HL-60/S4 treated with retinoic acid at 250 ng/mL for 4 days and 3 days (cell line): Measurements from ENCODE around the gene AMBRA1.

Source experiments
- in situ Hi-C: fragments of 300-500 bp; cut with MboI; formaldehyde crosslinking; loops from 2 replicates; pipeline ENCODE4 v1.7.0; 2022; ENCODE audit warnings: low sequenced_read_pairs

AMBRA1 gene

GRCh38 chr11:46414879-46415278 lies 178.9 kb downstream of the AMBRA1 start:
- in situ Hi-C loops, result no loop called here

- in situ Hi-C loops, result no loop called here
These were observed 179.4 kb downstream of the AMBRA1 start for GRCh38 chr11:46414466-46414796.

- in situ Hi-C loops, result no loop called here
These were observed 179.9 kb downstream of the AMBRA1 start for GRCh38 chr11:46413760-46414465.

- in situ Hi-C loops, result no loop called here
These were observed 183.8 kb downstream of the AMBRA1 start for GRCh38 chr11:46410021-46410420.

GRCh38 chr11:46408407-46408986 lies 185.3 kb downstream of the AMBRA1 start:
- in situ Hi-C loops, result no loop called here

- in situ Hi-C loops, result no loop called here
These were observed 186.2 kb downstream of the AMBRA1 start for GRCh38 chr11:46407635-46408034.

- in situ Hi-C loops, result no loop called here
These were observed 189.3 kb downstream of the AMBRA1 start for GRCh38 chr11:46404476-46405017.

GRCh38 chr11:46402957-46403902 lies 190.6 kb downstream of the AMBRA1 start:
- in situ Hi-C loops, result no loop called here

GRCh38 chr11:46397526-46397925 lies 196.3 kb downstream of the AMBRA1 start:
- in situ Hi-C loops, result loop anchor here (10.0 kb wide), 1 partner anchor 137 kb away; no protein-coding TSS in a partner anchor

GRCh38 chr11:46393759-46394158 lies 200.1 kb downstream of the AMBRA1 start:
- in situ Hi-C loops, result loop anchor here (10.0 kb wide), 1 partner anchor 141 kb away; no protein-coding TSS in a partner anchor

GRCh38 chr11:46393231-46393616 lies 200.6 kb downstream of the AMBRA1 start:
- in situ Hi-C loops, result loop anchor here (10.0 kb wide), 1 partner anchor 142 kb away; no protein-coding TSS in a partner anchor

GRCh38 chr11:46392421-46393230 lies 201.2 kb downstream of the AMBRA1 start:
- in situ Hi-C loops, result loop anchor here (10.0 kb wide), 1 partner anchor 142 kb away; no protein-coding TSS in a partner anchor

- in situ Hi-C loops, result loop anchor here (10.0 kb wide), 1 partner anchor 143 kb away; no protein-coding TSS in a partner anchor
These were observed 202.0 kb downstream of the AMBRA1 start, which contains the start of gene CHRM4 for GRCh38 chr11:46391578-46392420. CHRM4 (minus strand) TSS chr11:46391776; CDS start chr11:46386557, 5,219 bp downstream.

GRCh38 chr11:46391186-46391577 lies 202.6 kb downstream of the AMBRA1 start:
- in situ Hi-C loops, result loop anchor here (10.0 kb wide), 1 partner anchor 144 kb away; no protein-coding TSS in a partner anchor

GRCh38 chr11:46390331-46391171 lies 203.3 kb downstream of the AMBRA1 start:
- in situ Hi-C loops, result loop anchor here (10.0 kb wide), 1 partner anchor 144 kb away; no protein-coding TSS in a partner anchor

GRCh38 chr11:46389450-46390330 lies 204.1 kb downstream of the AMBRA1 start:
- in situ Hi-C loops, result loop anchor here (10.0 kb wide), 1 partner anchor 145 kb away; no protein-coding TSS in a partner anchor
